Neural cell (in vitro differentiated cells): Measurements from ENCODE around the gene DGCR6L.

ENCODE experiments used
- CTCF ChIP-seq: fragments of 450-650 bp; IDR thresholded peaks from 2 replicates; pipeline ENCODE4 v1.5.1; 2014; ENCODE audit warnings: antibody characterized with exemption, mild to moderate bottlenecking, moderate library complexity; ENCODE audit not compliant: poor library complexity, severe bottlenecking
- EP300 ChIP-seq: fragments of 450-650 bp; conservative IDR thresholded peaks from 2 replicates; pipeline ENCODE4 v1.6.1; 2014; ENCODE audit warnings: antibody characterized with exemption, mild to moderate bottlenecking, moderate library complexity; ENCODE audit not compliant: poor library complexity, severe bottlenecking
- EZH2 ChIP-seq: fragments of 200-600, 300-800 bp; shearing (Covaris generic), sonication (generic); IDR thresholded peaks from 2 replicates; pipeline ENCODE4 v1.6.1; 2014; ENCODE audit warnings: antibody characterized with exemption, low read length, borderline replicate concordance, mild to moderate bottlenecking; ENCODE audit not compliant: insufficient read depth, poor library complexity, severe bottlenecking
- POLR2AphosphoS5 ChIP-seq: IDR thresholded peaks from 2 replicates; pipeline ENCODE4 v1.6.1; 2012
- RAD21 ChIP-seq: fragments of 450-650 bp; conservative IDR thresholded peaks from 2 replicates; pipeline ENCODE4 v1.6.1; 2014; ENCODE audit warnings: antibody characterized with exemption, mild to moderate bottlenecking, moderate library complexity
- SMC3 ChIP-seq: fragments of 450-650 bp; conservative IDR thresholded peaks from 2 replicates; pipeline ENCODE4 v1.6.1; 2014; ENCODE audit warnings: antibody characterized with exemption, mild to moderate bottlenecking, moderate library complexity; ENCODE audit not compliant: poor library complexity
- TAF1 ChIP-seq: IDR thresholded peaks from 2 replicates; pipeline ENCODE4 v1.6.1; 2012; ENCODE audit warnings: low read depth

GRCh38 chr22:20275836-20276235 is 44.0 kb downstream of the DGCR6L start:
- TF ChIP-seq CTCF (no peak), POLR2AphosphoS5 (no peak), EZH2 (no peak), RAD21 (no peak), EP300 (no peak), TAF1 (no peak), SMC3 (no peak)
